ENCODE results near the gene ADAR.

DNA sequence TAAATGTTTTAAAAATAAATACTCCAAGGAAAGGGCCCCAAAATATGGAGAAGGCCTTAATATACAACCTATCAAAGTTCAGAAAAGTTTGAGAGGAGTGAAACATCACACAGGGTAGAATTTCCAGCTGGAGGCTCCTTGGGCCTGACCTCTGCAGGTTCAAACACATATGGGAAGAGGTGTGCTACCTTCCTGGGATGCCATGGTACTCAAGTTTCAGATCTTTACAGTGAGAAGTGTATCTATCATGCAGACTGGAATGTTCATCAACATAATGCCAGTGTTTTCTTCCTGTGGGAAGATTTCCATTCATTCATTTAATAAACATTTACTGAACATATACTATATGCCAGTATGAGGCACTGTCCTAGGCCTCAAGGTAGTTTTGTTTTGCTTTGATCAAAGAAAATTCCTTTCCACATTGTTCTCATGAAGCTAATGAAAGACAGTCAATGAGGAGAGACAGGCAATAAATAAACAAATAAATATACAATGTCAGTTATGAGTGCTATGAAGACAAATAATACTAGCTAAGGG lies 14.6 kb upstream of the ADAR start:
- no peak for TF ChIP-seq POLR2A (IDR thresholded peaks at IDR 0.05)
- TF ChIP-seq, protein P1, sequence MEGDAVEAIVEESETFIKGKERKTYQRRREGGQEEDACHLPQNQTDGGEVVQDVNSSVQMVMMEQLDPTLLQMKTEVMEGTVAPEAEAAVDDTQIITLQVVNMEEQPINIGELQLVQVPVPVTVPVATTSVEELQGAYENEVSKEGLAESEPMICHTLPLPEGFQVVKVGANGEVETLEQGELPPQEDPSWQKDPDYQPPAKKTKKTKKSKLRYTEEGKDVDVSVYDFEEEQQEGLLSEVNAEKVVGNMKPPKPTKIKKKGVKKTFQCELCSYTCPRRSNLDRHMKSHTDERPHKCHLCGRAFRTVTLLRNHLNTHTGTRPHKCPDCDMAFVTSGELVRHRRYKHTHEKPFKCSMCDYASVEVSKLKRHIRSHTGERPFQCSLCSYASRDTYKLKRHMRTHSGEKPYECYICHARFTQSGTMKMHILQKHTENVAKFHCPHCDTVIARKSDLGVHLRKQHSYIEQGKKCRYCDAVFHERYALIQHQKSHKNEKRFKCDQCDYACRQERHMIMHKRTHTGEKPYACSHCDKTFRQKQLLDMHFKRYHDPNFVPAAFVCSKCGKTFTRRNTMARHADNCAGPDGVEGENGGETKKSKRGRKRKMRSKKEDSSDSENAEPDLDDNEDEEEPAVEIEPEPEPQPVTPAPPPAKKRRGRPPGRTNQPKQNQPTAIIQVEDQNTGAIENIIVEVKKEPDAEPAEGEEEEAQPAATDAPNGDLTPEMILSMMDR (IDR thresholded peaks at IDR 0.05): no peak
